Natural killer cell treated with Interleukin-12 subunit alpha and Interleukin-12 subunit beta and Interleukin-15 and Interleukin-18, amount 100 ng/mL, for 72 hours (primary cell): Measurements from ENCODE around the gene TACC3. TPM values are rescaled to one million over a fixed set of nuclear protein-coding genes. Genes with fewer than 3 reads are reported as not detected.

Experiments
- ATAC-seq, 2 donors: fragments of 150-1000 bp; cut with Tn5 transposase in 1 of 2; sonication (Bioruptor Pico), chemical (Tn5 transposase) in 1 of 2; 2 replicates each; pipeline ENCODE4 v1.10.0; 2021
- DNase-seq: peaks from one replicate; pipeline ENCODE4 v3.0.0; 2022; ENCODE audit warnings: low spot score
- H3K27ac Mint-ChIP-seq, 2 donors: 1 replicate in 1 of 2; 2 replicates in 1 of 2; pipeline ENCODE4 v1.8.0; 2022; ENCODE audit warnings: mixed read lengths in 2 of 2, mild to moderate bottlenecking in 1 of 2, moderate library complexity in 1 of 2
- H3K27me3 Mint-ChIP-seq, 2 donors: 1 replicate in 1 of 2; 2 replicates in 1 of 2; pipeline ENCODE4 v1.8.0; 2022; ENCODE audit warnings: mixed read lengths in 2 of 2
- H3K36me3 Mint-ChIP-seq: one replicate; pipeline ENCODE4 v1.8.0; 2022; ENCODE audit warnings: mixed read lengths
- H3K4me1 Mint-ChIP-seq, 2 donors: 1 replicate in 1 of 2; 2 replicates in 1 of 2; pipeline ENCODE4 v1.8.0; 2022; ENCODE audit warnings: low read depth in 2 of 2, mixed read lengths in 2 of 2, mild to moderate bottlenecking in 1 of 2
- H3K4me3 Mint-ChIP-seq: one replicate; pipeline ENCODE4 v1.8.0; 2022; ENCODE audit warnings: mixed read lengths
- H3K9me3 Mint-ChIP-seq: 2 replicates; pipeline ENCODE4 v1.8.0; 2022; ENCODE audit warnings: mixed read lengths
- total RNA-seq, 2 donors: library from RNA; stranded (reverse); gene quantifications; one replicate each; pipeline ENCODE4 v1.2.3, GENCODE V29; 2022

TACC3 gene
- total RNA-seq, 2 donors from 2014 or later, result 97.2 to 212 TPM

DNA sequence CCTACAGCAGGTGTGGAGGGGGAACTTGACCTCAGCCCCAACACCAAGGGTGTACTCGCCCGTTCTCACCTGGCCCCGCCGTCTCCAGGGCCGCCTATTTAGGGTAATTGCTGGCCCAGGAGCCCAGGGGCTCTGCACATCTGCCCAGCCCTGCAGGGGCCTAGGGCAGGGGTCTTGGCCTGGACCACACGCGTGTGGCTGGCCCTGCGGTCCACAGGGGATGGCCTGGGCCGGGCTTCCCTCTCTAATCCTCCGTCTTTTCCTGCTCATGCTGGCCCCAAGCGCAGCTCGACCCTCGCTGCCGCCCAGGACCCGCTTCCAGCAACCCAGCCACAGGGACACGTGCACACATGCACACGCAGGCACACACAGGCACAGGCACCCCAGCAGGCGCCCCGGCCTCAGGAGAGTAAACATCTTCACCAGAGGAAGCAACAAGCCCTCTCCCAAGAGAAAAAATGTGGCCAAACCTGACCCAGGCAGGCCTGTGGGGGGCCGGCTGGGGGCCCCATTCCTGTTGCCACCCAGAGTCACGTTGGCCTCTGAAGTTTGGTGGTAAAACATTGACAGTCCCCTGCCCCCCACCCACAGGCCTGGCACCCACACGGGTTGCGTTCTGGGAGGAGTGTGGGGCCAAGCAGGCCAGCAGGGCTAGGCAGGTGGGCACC, 47.2 kb downstream of the TACC3 start:
- peak overlapping the region; percentile 27 for H3K4me3 Mint-ChIP-seq
- H3K36me3 Mint-ChIP-seq, result no peaks in the 10 kb centered on the region
- H3K9me3 Mint-ChIP-seq, result no peaks in the 10 kb centered on the region
- DNase-seq, result no peak
- no peak overlapping the region for H3K27ac Mint-ChIP-seq
- peaks cover 5 to 10% of the 10 kb centered on the region in 2 donors for H3K27me3 Mint-ChIP-seq
- ATAC-seq, result no peak
- peaks cover 0 to 2% of the 10 kb centered on the region in 2 donors for H3K4me1 Mint-ChIP-seq

DNA sequence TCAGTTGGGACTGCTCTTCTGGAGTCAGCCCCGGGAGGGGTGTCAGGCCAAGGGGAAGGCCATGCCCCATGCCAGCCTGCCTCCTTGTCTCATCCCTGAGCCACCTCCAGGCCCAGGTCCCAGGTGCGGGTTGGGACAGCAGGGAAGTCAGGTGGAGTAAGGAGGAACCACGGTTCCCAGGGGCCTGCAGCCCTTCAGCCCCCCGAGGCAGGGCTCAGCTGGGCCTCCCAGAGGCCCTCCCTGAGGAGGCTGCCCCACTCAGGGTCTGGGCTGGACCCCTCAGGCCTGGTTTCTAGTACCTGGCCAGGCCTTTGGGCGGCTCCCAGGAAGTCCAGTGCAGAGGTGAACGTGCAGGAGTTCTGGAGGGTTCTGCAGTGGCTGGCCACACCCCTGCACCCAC, 48.4 kb downstream of the TACC3 start:
- ATAC-seq (no peak), DNase-seq (no peak)

GRCh38 chr4:1770245-1770644, 48.9 kb downstream of the TACC3 start:
- no peak overlapping the region for H3K4me3 Mint-ChIP-seq
- peaks cover 4 to 7% of the 10 kb centered on the region in 2 donors for H3K27me3 Mint-ChIP-seq
- no peaks in the 10 kb centered on the region for H3K9me3 Mint-ChIP-seq
- peaks cover 0 to 2% of the 10 kb centered on the region in 2 donors for H3K4me1 Mint-ChIP-seq
- ATAC-seq, result no peak
- no peak for DNase-seq
- H3K36me3 Mint-ChIP-seq, result no peaks in the 10 kb centered on the region
- H3K27ac Mint-ChIP-seq, result no peak overlapping the region

More for the DNA sequence above, 48.4 kb downstream of the TACC3 start:
- no peak overlapping the region for H3K4me3 Mint-ChIP-seq
- H3K9me3 Mint-ChIP-seq, result no peaks in the 10 kb centered on the region
- H3K27ac Mint-ChIP-seq, result no peak overlapping the region
- H3K4me1 Mint-ChIP-seq, result peaks cover 0 to 2% of the 10 kb centered on the region in 2 donors
- H3K27me3 Mint-ChIP-seq, result peaks cover 5 to 7% of the 10 kb centered on the region in 2 donors
- H3K36me3 Mint-ChIP-seq, result no peaks in the 10 kb centered on the region

- no peak for ATAC-seq
- Mint-ChIP-seq H3K4me1 (peaks cover 0 to 2% of the 10 kb centered on the region in 2 donors), H3K36me3 (no peaks in the 10 kb centered on the region)
Observed at GRCh38 chr4:1770791-1771231, 49.5 kb downstream of the TACC3 start.

GRCh38 chr4:1771555-1772305, 50.4 kb downstream of the TACC3 start:
- H3K4me1 Mint-ChIP-seq, result peaks cover 0 to 2% of the 10 kb centered on the region in 2 donors
- no peak for ATAC-seq

More at GRCh38 chr4:1770791-1771231, 49.5 kb downstream of the TACC3 start:
- Mint-ChIP-seq H3K27ac (no peak overlapping the region), H3K27me3 (peaks cover 0 to 7% of the 10 kb centered on the region in 2 donors), H3K4me3 (no peak overlapping the region), H3K9me3 (no peaks in the 10 kb centered on the region)
- DNase-seq, result no peak

DNA sequence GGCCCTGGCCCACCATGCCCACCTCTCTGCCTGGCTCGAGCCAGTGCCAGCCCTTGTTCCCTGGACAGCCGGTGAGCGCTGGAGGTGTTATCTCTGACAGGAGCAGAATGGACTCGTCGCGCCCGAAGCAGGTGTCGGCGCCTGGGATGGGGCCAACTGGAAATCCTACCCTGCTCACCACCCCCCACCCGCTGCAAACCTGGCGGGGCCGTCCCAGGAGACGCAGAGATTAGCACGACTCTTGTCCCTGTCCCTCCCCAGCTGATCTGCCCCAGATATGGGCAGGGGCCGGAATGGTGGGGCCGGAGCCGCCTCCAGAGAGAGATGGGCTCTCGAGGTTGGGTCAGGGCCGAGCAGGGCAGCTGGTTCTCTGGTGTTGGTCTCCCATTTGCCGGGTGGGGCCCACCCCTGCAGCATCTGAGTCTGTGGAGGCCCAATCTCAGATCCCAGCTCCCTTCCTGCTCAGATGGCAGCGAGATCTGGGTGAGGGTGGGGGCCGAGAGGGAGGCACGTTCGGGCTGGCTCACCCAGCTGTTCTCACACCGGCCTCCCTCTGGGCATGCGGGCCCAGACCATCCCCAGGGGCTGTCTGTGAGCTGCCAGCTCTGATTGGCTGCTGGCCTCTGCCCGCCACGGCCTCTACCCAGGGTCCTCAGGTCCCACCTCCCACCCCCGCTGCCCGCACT, 51.7 kb downstream of the TACC3 start:
- Mint-ChIP-seq H3K4me3 (no peak overlapping the region), H3K36me3 (no peaks in the 10 kb centered on the region), H3K4me1 (peaks cover 0 to 2% of the 10 kb centered on the region in 2 donors), H3K9me3 (no peaks in the 10 kb centered on the region), H3K27ac (no peak overlapping the region), H3K27me3 (peaks cover 0 to 5% of the 10 kb centered on the region in 2 donors)
- ATAC-seq (no peak), DNase-seq (no peak)

More at GRCh38 chr4:1771555-1772305, 50.4 kb downstream of the TACC3 start:
- H3K9me3 Mint-ChIP-seq, result no peaks in the 10 kb centered on the region
- H3K36me3 Mint-ChIP-seq, result no peaks in the 10 kb centered on the region
- H3K4me3 Mint-ChIP-seq, result no peak overlapping the region
- H3K27me3 Mint-ChIP-seq, result peaks cover 0 to 7% of the 10 kb centered on the region in 2 donors
- no peak for DNase-seq
- H3K27ac Mint-ChIP-seq, result no peak overlapping the region

DNA sequence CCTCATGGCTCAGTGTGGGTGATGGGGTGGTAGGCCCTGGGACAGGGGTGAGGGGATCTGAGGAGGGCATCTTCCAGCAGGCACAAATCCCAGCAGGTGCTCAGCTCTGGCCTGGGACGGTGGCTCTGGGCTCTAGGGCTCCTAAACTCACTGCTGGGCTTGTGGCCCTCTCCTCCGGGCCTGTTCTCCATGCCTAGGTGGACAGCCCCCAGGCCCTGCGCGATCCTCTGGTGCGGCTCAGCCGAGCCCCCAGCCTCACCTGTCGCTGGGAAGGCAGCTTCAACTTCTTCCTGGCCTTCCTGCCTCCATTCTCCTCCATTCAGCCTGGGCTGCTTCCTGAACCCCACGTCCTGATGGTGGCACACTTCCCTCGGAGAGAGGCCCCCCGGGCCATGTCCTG, 52.4 kb downstream of the TACC3 start:
- no peak for DNase-seq
- Mint-ChIP-seq H3K27ac (no peak overlapping the region), H3K9me3 (no peaks in the 10 kb centered on the region), H3K4me3 (no peak overlapping the region), H3K36me3 (no peaks in the 10 kb centered on the region), H3K4me1 (no peaks in the 10 kb centered on the region), H3K27me3 (peaks cover 0 to under 1% of the 10 kb centered on the region in 2 donors)
- no peak for ATAC-seq

- Mint-ChIP-seq H3K4me3 (no peak overlapping the region), H3K4me1 (no peaks in the 10 kb centered on the region), H3K27ac (no peak overlapping the region), H3K36me3 (no peaks in the 10 kb centered on the region), H3K27me3 (no peaks in the 10 kb centered on the region), H3K9me3 (no peaks in the 10 kb centered on the region)
- no peak for DNase-seq
- no peak for ATAC-seq
Observed at GRCh38 chr4:1775731-1776500, 54.6 kb downstream of the TACC3 start.

DNA sequence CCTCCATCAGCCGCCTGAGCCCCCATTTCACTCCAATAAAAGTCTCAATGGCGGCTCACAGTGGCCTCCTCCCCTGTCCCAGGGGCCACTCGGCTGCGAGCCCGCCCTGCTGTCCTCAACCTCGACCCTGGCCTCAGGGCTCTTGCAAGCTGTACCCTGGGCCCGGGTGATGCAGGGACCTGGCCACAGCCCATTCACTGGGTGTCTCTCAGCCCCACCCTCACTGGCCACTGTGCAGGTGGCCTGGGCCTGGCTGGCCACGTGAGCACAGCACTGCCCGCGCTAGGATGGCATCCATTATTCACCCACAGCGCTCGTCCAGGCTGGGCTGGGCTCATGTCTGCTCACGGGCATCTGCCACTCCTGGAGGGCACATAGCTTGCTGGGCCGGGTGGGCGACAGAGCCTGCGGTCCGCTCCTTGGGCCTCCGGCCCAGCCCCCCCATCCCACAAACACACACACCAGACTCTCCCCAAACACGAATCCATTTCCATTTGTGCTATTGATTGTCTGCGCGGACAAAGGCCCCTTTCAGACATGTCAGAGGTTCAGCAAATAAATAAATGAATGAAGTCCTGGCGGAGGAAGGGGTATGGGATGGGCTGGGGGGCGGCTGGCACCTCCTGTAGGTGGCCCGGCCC, 55.3 kb downstream of the TACC3 start:
- Mint-ChIP-seq H3K27me3 (no peaks in the 10 kb centered on the region), H3K4me1 (no peaks in the 10 kb centered on the region), H3K9me3 (no peaks in the 10 kb centered on the region), H3K36me3 (no peaks in the 10 kb centered on the region), H3K4me3 (no peak overlapping the region), H3K27ac (no peak overlapping the region)
- no peak for ATAC-seq
- DNase-seq, result no peak

- H3K4me3 Mint-ChIP-seq, result no peak overlapping the region
- DNase-seq, result no peak
- H3K27me3 Mint-ChIP-seq, result no peaks in the 10 kb centered on the region
- no peak overlapping the region for H3K27ac Mint-ChIP-seq
- H3K4me1 Mint-ChIP-seq, result no peaks in the 10 kb centered on the region
- no peak for ATAC-seq
- no peaks in the 10 kb centered on the region for H3K36me3 Mint-ChIP-seq
- H3K9me3 Mint-ChIP-seq, result no peaks in the 10 kb centered on the region
Observed at GRCh38 chr4:1777822-1778641, 56.7 kb downstream of the TACC3 start.

DNA sequence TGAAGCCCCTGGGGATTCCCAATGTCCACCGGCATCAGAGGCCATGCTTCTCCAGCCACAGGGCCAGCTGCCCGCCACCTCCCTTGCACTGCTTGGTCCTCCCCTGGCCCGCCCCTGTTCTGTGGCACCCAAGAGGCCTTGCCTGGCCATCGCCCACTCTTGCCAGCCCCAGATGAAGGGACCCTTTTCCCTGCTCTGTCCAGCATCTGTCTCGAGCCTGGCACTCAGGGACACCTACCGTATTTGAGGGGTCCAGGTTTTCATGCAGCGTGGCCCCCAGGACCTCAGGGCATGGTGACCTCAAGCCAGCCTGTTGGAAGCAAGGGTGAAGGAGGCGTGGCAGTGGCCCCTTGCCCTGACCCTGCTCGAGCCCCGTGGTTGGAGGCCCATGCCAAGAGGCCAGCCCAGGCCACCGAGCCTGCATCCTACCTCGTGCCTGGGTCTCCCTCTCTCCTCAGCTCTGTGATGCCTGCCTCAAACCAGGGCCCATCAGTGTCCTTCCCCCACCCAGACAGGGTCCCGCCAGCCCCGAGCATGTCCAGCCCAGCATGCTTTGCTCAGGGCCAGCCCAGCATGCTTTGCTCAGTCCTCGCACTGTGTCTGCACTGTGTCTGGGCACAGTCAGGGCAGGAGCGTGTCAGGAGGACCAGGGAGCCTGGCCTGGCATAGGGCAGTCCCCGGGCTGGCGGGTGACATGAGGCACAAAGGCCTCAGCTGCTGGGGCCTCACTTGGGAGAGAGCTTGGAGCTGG, 57.5 kb downstream of the TACC3 start:
- ATAC-seq (no peak), DNase-seq (no peak)
- Mint-ChIP-seq H3K4me1 (no peaks in the 10 kb centered on the region), H3K27me3 (no peaks in the 10 kb centered on the region), H3K27ac (no peak overlapping the region), H3K36me3 (no peaks in the 10 kb centered on the region), H3K4me3 (no peak overlapping the region), H3K9me3 (no peaks in the 10 kb centered on the region)
